A204.1 (cell line): ENCODE data around the gene OSBPL2.
A peak's percentile ranks its signal among the peaks of the same experiment; 100 is the strongest.

Experiments used
- FAIRE-seq: peaks from 2 replicates; lab custom pipeline; 2012; peaks lifted over from hg19 to GRCh38; lab: Jason Lieb, UNC

Gene OSBPL2

DNA sequence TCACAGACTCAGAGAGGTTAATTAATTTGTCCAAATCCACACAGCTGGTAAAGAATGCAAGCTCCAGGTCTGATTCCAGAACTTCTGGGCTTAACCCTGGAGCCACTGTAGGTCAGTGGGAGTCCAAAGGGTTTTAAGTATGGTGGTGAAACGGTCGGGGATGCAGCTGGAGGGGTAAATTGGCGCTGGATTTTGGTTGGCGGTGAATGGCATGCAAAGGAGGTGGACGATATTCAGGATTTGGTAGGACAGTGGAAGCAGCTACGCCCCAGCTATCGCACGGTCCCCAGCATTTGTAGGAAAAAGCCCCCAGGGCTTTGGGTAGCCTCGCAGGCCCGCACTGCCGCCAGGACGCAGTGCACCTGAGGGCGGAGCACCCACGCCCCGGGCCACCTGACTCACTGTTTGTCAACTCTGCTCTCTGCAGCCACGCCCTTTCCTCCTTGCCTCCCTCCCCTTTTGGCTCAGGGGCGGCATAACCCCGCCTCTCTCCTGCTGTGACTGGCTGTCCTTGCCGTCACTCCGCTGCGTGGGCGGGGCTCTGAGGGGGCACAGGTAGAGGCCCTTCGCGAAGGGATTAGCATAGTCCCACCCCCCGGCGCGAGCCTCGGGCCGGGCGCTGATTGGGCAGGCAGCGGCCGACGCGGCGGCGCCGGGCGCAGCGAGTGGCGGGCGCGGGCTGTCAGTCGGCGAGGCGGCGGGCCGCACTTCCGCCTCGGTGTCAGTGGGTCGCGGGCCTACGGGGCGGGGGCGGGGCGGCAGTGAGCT, at the start of gene OSBPL2:
Gene OSBPL2 (plus strand): TSS at position 721 of the 768 bp plus-strand sequence. CDS start 17,664 bp downstream, outside the sequence.
- FAIRE-seq, result peak; percentile 81

- no peak for FAIRE-seq
These were observed 47.5 kb upstream of the OSBPL2 start for GRCh38 chr20:62190639-62191411.

DNA sequence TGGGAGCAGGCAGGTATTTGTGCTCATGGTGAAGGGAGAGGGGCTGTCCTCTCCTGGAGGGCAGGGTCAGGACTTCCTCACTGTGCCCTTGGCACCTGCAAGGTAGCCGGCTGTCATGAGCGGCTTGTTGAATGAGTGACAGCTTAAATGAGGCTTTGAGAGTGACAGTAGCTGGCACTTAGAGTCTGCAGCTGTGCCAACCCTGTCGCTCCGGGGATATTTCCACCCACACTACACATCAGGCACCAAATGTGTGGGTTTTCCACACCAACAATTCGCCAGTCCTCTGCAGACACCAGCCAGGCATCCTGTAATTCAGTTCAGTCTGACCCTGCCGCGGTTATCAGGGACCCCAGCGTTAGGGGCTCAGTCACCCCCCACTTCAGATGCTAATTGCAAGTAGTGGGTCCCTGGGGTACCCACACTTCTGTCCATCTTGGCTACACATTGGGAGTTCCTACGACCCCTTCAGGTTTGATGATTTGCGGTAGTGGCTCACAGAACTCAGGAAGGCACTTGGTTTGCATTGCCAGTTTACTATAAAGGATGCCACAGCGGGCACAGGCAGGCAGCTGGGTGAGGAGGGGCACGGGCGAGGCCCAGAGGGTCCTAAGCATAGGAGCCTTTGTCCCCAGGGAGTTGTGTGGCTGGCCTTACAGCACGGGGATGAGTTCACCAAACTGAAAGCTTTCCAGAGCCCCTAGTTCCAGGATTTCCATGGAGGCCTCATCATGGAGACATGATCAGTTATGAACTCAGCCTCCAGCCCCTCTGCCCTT, 46.4 kb upstream of the OSBPL2 start:
- no peak for FAIRE-seq

GRCh38 chr20:62192635-62193034, 45.7 kb upstream of the OSBPL2 start:
- no peak for FAIRE-seq

GRCh38 chr20:62193079-62194025, 45.0 kb upstream of the OSBPL2 start:
- FAIRE-seq, result no peak

- FAIRE-seq, result no peak
These were observed 43.3 kb upstream of the OSBPL2 start for GRCh38 chr20:62195075-62195405.

DNA sequence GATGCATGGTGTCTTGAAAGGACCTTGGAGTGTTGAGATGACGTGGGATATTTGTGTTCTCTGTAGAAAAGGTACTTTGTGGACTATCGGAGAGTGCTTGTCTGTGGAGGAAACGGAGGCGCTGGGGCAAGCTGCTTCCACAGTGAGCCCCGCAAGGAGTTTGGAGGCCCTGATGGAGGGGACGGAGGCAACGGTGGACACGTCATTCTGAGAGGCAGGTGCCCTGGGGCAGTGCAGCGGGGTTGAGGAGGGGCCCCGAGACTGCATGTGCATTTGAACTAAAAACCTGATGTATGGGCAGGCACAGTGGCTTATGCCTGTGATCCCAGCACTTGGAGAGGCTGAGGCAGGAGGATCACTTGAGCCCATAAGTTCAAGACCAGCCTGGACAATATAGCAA, 42.6 kb upstream of the OSBPL2 start:
- no peak for FAIRE-seq

- FAIRE-seq, result no peak
These were observed 42.0 kb upstream of the OSBPL2 start for GRCh38 chr20:62196286-62196685.

DNA sequence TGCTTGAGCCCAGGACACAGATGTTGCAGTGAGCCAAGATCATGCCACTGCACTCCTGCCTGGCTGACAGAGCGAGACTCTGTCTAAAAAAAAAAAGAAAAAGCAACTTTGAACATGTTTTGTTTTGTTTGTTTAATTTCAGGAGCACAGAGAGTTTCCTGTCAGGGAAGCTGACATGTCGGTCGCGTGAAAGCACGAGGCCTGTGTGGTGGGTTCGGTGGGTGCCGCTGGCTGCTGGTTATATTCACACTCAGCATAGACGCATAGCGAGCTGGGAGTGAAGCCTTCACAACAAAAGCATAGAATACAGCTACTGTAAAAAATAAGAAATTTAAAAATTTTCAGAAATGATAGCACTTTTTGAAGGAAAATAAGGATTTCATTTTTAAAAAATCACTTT, 41.0 kb upstream of the OSBPL2 start:
- FAIRE-seq, result no peak

GRCh38 chr20:62197801-62198200, 40.5 kb upstream of the OSBPL2 start:
- FAIRE-seq, result no peak

- FAIRE-seq, result no peak
These were observed 39.8 kb upstream of the OSBPL2 start for GRCh38 chr20:62198496-62198895.

DNA sequence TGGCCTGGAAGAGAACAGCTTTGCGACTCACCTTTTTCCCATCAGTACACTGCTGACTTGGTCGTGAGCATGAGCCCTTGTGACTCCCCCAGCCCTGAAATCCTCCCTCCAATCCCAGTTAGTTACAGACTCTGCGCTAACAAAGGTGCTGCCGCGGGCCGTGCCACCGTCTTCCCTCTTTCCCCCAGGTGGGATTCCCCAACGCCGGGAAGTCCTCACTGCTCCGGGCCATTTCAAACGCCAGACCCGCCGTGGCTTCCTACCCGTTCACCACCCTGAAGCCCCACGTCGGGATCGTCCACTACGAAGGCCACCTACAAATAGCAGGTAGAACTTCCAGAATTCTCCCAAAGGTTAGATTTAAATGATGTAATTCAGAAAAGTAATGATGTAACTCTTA, 39.4 kb upstream of the OSBPL2 start:
- no peak for FAIRE-seq

GRCh38 chr20:62200491-62201172, 37.7 kb upstream of the OSBPL2 start:
- FAIRE-seq, result no peak

GRCh38 chr20:62201173-62202082, 36.9 kb upstream of the OSBPL2 start:
- no peak for FAIRE-seq

DNA sequence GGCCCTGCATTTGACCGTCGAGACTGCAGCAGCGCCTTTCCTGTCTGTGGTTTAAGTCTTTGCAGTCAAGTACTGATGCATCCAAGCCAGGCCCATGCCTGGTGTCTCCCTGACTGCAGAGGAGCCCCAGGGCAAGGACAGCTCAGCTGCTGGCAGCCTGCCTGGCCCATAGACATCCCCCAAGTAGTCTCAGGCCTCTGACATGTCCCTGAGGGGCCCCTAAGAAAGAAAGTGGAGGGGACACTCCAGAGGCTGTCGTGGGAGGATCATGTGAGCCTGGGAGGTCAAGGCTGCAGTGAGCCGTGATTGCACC, 36.3 kb upstream of the OSBPL2 start:
- no peak for FAIRE-seq

DNA sequence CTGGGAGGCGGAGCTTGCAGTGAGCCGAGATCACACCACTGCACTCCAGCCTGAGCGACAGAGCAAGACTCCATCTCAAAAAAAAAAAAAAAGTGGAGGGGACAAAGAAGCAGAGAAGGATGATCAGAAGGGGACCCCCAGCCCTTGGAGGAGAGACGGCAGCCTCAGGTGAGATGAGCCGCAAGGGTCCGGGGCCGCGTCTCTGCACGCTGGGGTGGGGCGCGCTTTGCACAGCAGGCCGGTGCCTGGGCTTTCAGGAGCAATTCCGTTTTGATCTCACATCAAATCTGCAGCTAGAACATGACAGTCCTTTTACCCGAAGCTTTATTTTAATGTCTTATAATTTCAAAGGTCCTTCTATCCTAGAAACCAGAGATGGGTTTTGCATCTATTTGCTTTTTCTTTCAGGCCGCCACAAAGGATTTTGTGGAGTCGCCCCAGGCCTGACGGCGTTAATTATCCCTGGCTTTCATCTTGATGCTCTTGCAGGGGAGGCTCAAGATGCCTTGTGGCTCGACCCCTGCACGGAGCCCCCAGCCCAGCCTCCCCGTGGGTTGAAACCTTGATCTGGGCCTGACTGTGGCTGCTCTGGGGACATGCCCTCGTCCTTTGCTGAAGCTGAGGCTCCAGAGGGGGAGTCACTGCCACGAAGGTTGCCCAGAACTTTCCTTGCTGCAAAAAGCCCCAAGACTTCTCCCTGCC, 35.5 kb upstream of the OSBPL2 start:
- no peak for FAIRE-seq

GRCh38 chr20:62203378-62204030, 34.8 kb upstream of the OSBPL2 start:
- FAIRE-seq, result no peak

DNA sequence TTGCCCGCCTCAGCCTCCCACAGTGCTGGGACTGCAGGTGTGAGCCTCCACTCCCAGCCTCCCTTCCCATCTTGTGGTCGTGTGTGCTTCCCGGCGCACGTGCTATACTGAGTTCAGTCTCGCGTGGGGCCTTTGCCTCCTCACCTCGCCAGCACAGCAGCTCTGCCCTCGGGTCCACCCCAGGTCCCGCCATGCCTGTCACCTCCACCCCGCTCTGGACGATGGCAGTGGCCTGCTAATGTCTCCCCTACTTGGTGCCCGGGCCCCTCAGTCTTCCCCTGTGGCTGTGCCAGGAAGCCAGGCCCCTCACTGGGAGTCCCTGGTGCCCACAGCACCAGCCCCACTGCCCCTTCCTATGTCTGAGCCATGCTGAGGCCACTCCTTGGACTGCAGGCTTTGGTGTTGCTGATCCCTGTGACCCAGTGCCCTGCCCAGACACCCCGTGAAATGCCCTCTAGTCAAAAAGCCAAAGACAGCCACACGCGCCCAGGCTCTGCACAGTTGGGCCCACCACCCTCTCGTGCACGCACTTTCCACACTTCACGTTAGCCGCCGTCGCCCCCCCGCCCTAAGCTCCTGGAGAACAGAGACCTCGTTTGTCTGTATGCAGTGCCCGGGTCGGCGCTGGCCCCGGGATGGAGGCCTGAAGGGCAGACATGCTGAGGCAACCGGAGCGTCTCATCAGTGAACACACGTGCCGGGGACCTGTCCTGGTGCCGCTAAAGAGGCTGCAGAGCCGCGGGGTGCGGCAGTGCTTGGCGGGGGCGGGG, 32.5 kb upstream of the OSBPL2 start:
- no peak for FAIRE-seq
